Measurements from ENCODE around the gene NECAB2.

DNA sequence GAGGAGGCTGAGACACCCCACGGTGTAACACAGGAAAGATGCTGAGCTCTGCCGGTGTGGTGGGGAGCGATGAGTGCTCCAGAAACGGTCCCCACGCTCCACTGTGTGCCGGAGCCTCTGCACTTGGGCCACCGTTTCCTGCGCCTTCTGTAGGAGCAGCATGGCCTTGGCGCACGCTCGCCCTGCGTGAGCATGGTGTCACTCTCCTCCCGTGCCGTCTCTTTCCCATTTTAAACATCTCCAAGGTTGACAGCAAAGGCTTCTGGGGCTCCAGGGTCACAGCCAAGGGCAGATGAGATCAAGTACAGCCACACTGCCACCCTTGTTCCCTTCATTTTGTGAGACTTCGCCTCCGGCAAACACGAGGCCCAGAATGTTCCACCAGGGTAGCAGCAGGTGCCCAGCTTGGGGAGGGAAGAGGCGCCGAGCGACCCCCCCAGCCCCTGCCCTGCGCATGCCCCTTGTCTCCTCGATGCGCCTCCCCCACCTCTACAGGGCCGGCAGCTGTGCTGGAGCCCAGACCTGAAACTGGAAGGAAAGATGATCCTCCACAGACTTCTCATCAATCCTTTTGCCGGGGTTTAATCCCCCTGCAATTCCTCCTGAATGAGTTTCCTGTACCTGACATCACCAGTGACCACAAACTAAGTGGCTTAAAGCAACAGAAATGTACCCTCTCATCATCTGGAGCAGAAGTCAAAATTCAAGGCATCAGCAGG lies 34.9 kb upstream of the NECAB2 start:
- TF ChIP-seq, protein P1, sequence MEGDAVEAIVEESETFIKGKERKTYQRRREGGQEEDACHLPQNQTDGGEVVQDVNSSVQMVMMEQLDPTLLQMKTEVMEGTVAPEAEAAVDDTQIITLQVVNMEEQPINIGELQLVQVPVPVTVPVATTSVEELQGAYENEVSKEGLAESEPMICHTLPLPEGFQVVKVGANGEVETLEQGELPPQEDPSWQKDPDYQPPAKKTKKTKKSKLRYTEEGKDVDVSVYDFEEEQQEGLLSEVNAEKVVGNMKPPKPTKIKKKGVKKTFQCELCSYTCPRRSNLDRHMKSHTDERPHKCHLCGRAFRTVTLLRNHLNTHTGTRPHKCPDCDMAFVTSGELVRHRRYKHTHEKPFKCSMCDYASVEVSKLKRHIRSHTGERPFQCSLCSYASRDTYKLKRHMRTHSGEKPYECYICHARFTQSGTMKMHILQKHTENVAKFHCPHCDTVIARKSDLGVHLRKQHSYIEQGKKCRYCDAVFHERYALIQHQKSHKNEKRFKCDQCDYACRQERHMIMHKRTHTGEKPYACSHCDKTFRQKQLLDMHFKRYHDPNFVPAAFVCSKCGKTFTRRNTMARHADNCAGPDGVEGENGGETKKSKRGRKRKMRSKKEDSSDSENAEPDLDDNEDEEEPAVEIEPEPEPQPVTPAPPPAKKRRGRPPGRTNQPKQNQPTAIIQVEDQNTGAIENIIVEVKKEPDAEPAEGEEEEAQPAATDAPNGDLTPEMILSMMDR (IDR thresholded peaks at IDR 0.05) = no peak
- TF ChIP-seq EP300 (IDR thresholded peaks at IDR 0.05) (no peak), POLR2A (IDR thresholded peaks at IDR 0.05) (no peak)

All from tibial nerve (tissue), 4 donors.